Thoracic aorta (tissue), 2 donors: ENCODE data around the gene RAB9A. TPM values are rescaled to one million over a fixed set of nuclear protein-coding genes. Genes with fewer than 3 reads are reported as not detected.

Source experiments
- ATAC-seq: fragments of 150-250 bp; one replicate; pipeline ENCODE4 v1.8.0; 2017; ENCODE audit warnings: low read depth; ENCODE audit not compliant: insufficient number of reproducible peaks, low FRiP score
- DNase-seq: peaks from one replicate; pipeline ENCODE4 v3.0.0-alpha.2; 2020; ENCODE audit warnings: low spot score
- H3K27ac ChIP-seq, 2 donors: fragments of 200-600 bp; sonication (generic); 1 replicate in 1 of 2; 2 replicates in 1 of 2; pipeline ENCODE4 v1.5.1; 2016; ENCODE audit warnings: mild to moderate bottlenecking in 2 of 2, moderate library complexity in 2 of 2
- H3K27me3 ChIP-seq: fragments of 200-600 bp; sonication (generic); replicated peaks from 2 replicates; pipeline ENCODE4 v1.6.0; 2016; ENCODE audit warnings: mild to moderate bottlenecking; ENCODE audit not compliant: insufficient read depth
- H3K36me3 ChIP-seq: fragments of 200-600 bp; sonication (generic); one replicate; pipeline ENCODE4 v1.5.1; 2016
- H3K4me1 ChIP-seq, 2 donors: fragments of 200-600 bp; sonication (generic); 1 replicate in 1 of 2; 2 replicates in 1 of 2; pipeline versions ENCODE4 v1.5.1 to v1.6.0; 2016; ENCODE audit warnings: low read depth in 2 of 2, mild to moderate bottlenecking in 1 of 2; ENCODE audit not compliant: control insufficient read depth in 1 of 2
- H3K4me3 ChIP-seq: fragments of 200-600 bp; sonication (generic); 2 replicates; pipeline ENCODE4 v1.5.1; 2016; ENCODE audit warnings: mild to moderate bottlenecking
- H3K9me3 ChIP-seq: fragments of 200-600 bp; sonication (generic); 2 replicates; pipeline ENCODE4 v1.5.1; 2016
- CTCF ChIP-seq: fragments of 200-600 bp; sonication (generic); IDR thresholded peaks from one replicate; pipeline ENCODE4 v1.5.1; 2019; ENCODE audit warnings: antibody characterized with exemption
- total RNA-seq, 2 donors: library from RNA; depleted of rRNA; stranded (reverse); fragments of >200 nt; gene quantifications; one replicate each; pipeline versions ENCODE4 v1.1.0 to v1.2.3, GENCODE V29; 2016

Gene RAB9A
- total RNA-seq, 2 donors from 2014 or later, result 20.0 to 21.7 TPM

GRCh38 chrX:13716455-13716854, 27.5 kb downstream of the RAB9A start:
- H3K27ac ChIP-seq, result no peak overlapping the region
- DNase-seq (no peak), ATAC-seq (no peak)
- TF ChIP-seq CTCF, result no peak
- H3K4me3 ChIP-seq, result no peak overlapping the region
- peaks cover 4% of the 10 kb centered on the region for H3K36me3 ChIP-seq
- H3K9me3 ChIP-seq, result no peaks in the 10 kb centered on the region
- no peaks in the 10 kb centered on the region for H3K27me3 ChIP-seq
- H3K4me1 ChIP-seq, result peaks cover 0 to 7% of the 10 kb centered on the region in 2 donors

- H3K27ac ChIP-seq, result peak overlapping the region; percentile 63 to 67
- DNase-seq (no peak), ATAC-seq (no peak)
- peaks cover 2% of the 10 kb centered on the region for H3K36me3 ChIP-seq
- H3K9me3 ChIP-seq, result no peaks in the 10 kb centered on the region
- peaks cover 0 to 7% of the 10 kb centered on the region in 2 donors for H3K4me1 ChIP-seq
- no peak for TF ChIP-seq CTCF
- H3K4me3 ChIP-seq, result no peak overlapping the region
- no peaks in the 10 kb centered on the region for H3K27me3 ChIP-seq
These were observed 28.0 kb downstream of the RAB9A start for GRCh38 chrX:13716905-13717304.

- ATAC-seq (no peak), DNase-seq (no peak)
- Histone ChIP-seq H3K4me3 (no peak overlapping the region), H3K36me3 (no peaks in the 10 kb centered on the region), H3K4me1 (peaks cover 0 to 7% of the 10 kb centered on the region in 2 donors), H3K9me3 (no peaks in the 10 kb centered on the region), H3K27ac (peak overlapping the region; percentile 63 to 67), H3K27me3 (no peaks in the 10 kb centered on the region)
- no peak for TF ChIP-seq CTCF
These were observed 29.0 kb downstream of the RAB9A start for GRCh38 chrX:13717700-13718472.

- Histone ChIP-seq H3K9me3 (no peaks in the 10 kb centered on the region), H3K36me3 (no peaks in the 10 kb centered on the region), H3K27ac (peak overlapping the region in 1 of 2 donors; percentile 67), H3K4me1 (peaks cover 0 to 7% of the 10 kb centered on the region in 2 donors), H3K27me3 (no peaks in the 10 kb centered on the region), H3K4me3 (no peak overlapping the region)
- ATAC-seq (no peak), DNase-seq (no peak)
- no peak for TF ChIP-seq CTCF
These were observed 30.4 kb downstream of the RAB9A start for GRCh38 chrX:13719192-13719856.

GRCh38 chrX:13721371-13721770, 32.4 kb downstream of the RAB9A start:
- Histone ChIP-seq H3K27me3 (no peaks in the 10 kb centered on the region), H3K9me3 (no peaks in the 10 kb centered on the region), H3K4me1 (peaks cover 0 to 7% of the 10 kb centered on the region in 2 donors), H3K36me3 (no peaks in the 10 kb centered on the region), H3K4me3 (no peak overlapping the region), H3K27ac (no peak overlapping the region)
- DNase-seq (no peak), ATAC-seq (no peak)
- TF ChIP-seq CTCF, result no peak
